Measurements from ENCODE around the gene HELQ. TPM values are rescaled to one million over a fixed set of nuclear protein-coding genes. Genes with fewer than 3 reads are reported as not detected.

HELQ gene
- total and polyA plus RNA-seq, 4 donors, result 5.2 to 22.0 (median 12.9) TPM

DNA sequence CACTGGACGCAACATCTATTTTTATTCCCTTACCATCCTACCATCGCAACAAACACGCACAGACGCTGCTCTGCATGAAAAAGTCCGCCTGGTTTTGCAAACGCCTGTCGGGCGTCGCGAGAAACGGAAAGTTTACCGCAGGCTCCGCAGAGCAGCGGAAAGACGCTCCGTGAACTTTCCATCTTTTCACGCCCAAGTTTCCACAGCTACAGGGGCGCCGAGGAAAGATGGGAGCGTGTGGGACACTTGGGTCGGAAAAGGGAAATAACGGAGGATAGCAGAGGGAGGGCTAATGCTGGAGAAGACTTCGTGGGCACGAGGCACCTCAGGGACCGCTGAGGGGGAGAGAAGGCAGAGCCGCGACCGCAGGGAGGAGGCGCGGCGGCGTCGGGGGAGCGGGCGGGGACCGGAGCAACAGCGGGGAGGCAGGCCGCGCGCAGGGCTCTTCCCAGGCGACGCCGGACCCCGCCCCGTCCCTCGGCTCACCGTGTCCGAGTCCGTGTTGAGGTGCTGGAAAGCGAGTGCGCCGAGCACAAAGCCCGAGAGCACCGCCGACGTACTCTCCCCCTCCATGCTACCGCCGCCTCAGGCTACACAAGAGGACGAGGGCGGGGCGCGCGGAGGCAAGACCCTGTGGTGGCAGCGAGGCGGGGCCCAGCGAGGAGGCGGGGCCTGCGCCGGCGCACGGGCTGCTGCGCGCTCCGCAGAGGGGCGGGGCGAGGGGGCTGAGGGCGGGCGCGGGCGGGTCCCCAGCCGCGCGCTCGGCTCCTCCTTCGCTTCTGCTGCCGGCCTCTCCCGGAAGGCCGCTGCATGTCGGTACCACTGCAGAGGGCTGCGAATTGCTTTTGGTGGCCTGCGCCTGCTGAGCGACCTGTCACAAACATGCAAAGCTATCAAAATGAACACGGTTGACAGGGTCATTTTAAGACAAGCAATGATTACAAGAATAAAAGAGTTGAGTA, 29.2 kb upstream of the HELQ start, which contains the start of gene ABRAXAS1:
TSS of gene ABRAXAS1 (minus strand) at position 601 of the 962 bp plus-strand sequence. CDS start at position 573, 28 bp downstream.
- 1% methylated on average over 75 to 93 of the region's 93 CpGs for WGBS, 2 donors
- peak within 1 kb of the TSS; percentile 61 for H3K4me3 ChIP-seq
- no peaks in the 10 kb centered on the region for H3K9me3 ChIP-seq (ENCODE audit: control insufficient read depth in 4 of 4, insufficient read depth in 3 of 4, low read length in 3 of 4)
- ATAC-seq (ENCODE audit: insufficient read depth, low FRiP score) (peak; percentile 100), DNase-seq (peak; percentile 95 to 98 (median 96))
- no peaks in the 10 kb centered on the region for H3K27me3 ChIP-seq (ENCODE audit: control insufficient read depth in 3 of 3, insufficient read depth in 3 of 3, low read length in 2 of 3)
- TF ChIP-seq, protein P1, sequence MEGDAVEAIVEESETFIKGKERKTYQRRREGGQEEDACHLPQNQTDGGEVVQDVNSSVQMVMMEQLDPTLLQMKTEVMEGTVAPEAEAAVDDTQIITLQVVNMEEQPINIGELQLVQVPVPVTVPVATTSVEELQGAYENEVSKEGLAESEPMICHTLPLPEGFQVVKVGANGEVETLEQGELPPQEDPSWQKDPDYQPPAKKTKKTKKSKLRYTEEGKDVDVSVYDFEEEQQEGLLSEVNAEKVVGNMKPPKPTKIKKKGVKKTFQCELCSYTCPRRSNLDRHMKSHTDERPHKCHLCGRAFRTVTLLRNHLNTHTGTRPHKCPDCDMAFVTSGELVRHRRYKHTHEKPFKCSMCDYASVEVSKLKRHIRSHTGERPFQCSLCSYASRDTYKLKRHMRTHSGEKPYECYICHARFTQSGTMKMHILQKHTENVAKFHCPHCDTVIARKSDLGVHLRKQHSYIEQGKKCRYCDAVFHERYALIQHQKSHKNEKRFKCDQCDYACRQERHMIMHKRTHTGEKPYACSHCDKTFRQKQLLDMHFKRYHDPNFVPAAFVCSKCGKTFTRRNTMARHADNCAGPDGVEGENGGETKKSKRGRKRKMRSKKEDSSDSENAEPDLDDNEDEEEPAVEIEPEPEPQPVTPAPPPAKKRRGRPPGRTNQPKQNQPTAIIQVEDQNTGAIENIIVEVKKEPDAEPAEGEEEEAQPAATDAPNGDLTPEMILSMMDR (IDR thresholded peaks at IDR 0.05; ENCODE audit: control extremely low read depth, extremely low read depth), result no peak
- H3K36me3 ChIP-seq (ENCODE audit: control insufficient read depth in 4 of 4, insufficient read depth in 4 of 4, low read length in 4 of 4), result peaks cover 0 to under 1% (median 0%) of the 10 kb centered on the region in 4 donors
- H3K9ac ChIP-seq (ENCODE audit: insufficient read depth in 1 of 2, low read length in 2 of 2), result peak within 1 kb of the TSS; percentile 42 to 78
- peaks cover 0 to 13% (median 3%) of the 10 kb centered on the region in 5 donors for H3K4me1 ChIP-seq (ENCODE audit: control insufficient read depth in 5 of 5, insufficient read depth in 5 of 5, low read length in 5 of 5)
- H3K27ac ChIP-seq (ENCODE audit: low read depth in 1 of 2, low read length in 1 of 2), result peak within 1 kb of the TSS; percentile 87 to 88

DNA sequence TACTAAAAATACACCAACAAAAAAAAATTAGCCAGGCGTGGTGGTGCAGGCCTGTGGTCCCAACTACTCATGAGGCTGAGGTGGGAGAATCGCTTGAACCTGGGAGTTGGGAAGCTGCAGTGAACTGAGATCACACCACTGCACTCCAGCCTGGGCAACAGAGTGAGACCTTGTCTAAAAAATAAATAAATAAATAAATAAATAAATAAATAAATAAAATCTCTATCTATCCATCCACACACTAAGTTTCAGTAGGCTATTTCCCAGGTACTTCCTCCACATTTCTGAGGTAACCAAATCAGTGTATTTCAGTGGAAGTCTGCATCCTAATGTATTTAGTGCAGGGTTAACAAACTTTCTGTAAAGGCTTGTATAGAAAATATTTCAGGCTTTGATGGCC, 18.3 kb upstream of the HELQ start:
- H3K9me3 ChIP-seq (ENCODE audit: control insufficient read depth in 4 of 4, insufficient read depth in 3 of 4, low read length in 3 of 4), result no peaks in the 10 kb centered on the region
- H3K9ac ChIP-seq (ENCODE audit: insufficient read depth in 1 of 2, low read length in 2 of 2), result no peak overlapping the region
- no peak overlapping the region for H3K4me3 ChIP-seq
- ATAC-seq (ENCODE audit: insufficient read depth, low FRiP score), result no peak
- H3K36me3 ChIP-seq (ENCODE audit: control insufficient read depth in 4 of 4, insufficient read depth in 4 of 4, low read length in 4 of 4), result peaks cover 0 to 21% (median 11%) of the 10 kb centered on the region in 4 donors
- no peak overlapping the region for H3K27ac ChIP-seq (ENCODE audit: low read depth in 1 of 2, low read length in 1 of 2)
- no peaks in the 10 kb centered on the region for H3K27me3 ChIP-seq (ENCODE audit: control insufficient read depth in 3 of 3, insufficient read depth in 3 of 3, low read length in 2 of 3)
- no peak for DNase-seq
- H3K4me1 ChIP-seq (ENCODE audit: control insufficient read depth in 5 of 5, insufficient read depth in 5 of 5, low read length in 5 of 5), result peaks cover 0 to 1% (median 0%) of the 10 kb centered on the region in 5 donors
- WGBS, 2 donors, result 94 to 96% methylated on average over 2 of the region's 2 CpGs
- TF ChIP-seq, protein P1 (IDR thresholded peaks at IDR 0.05; ENCODE audit: control extremely low read depth, extremely low read depth), result no peak

DNA sequence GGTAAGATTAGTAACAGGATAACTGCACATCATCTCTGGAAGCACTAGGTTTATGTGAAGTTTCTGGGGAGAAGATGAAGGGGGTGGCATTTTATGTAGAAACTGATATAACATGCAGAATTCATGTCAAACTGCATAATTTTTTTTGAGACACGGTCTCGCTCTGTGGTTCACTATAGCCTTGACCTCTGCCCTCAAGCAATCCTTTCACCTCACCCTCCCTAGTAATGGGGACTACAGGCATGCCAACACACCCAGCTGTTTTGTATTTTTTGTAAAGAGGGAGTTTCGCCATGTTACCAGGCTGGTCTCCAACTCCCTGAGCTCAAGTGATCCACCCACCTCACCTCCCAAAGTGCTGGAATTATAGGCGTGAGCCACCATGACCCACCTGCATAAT, 17.8 kb upstream of the HELQ start:
- DNase-seq, result no peak
- H3K4me3 ChIP-seq, result no peak overlapping the region

More for the DNA sequence above, 17.8 kb upstream of the HELQ start:
- 81 to 92% methylated on average over 4 of the region's 4 CpGs for WGBS, 2 donors
- Histone ChIP-seq H3K9me3 (ENCODE audit: control insufficient read depth in 4 of 4, insufficient read depth in 3 of 4, low read length in 3 of 4) (no peaks in the 10 kb centered on the region), H3K27ac (ENCODE audit: low read depth in 1 of 2, low read length in 1 of 2) (no peak overlapping the region), H3K27me3 (ENCODE audit: control insufficient read depth in 3 of 3, insufficient read depth in 3 of 3, low read length in 2 of 3) (no peaks in the 10 kb centered on the region), H3K9ac (ENCODE audit: insufficient read depth in 1 of 2, low read length in 2 of 2) (no peak overlapping the region), H3K36me3 (ENCODE audit: control insufficient read depth in 4 of 4, insufficient read depth in 4 of 4, low read length in 4 of 4) (peaks cover 0 to 24% (median 13%) of the 10 kb centered on the region in 4 donors), H3K4me1 (ENCODE audit: control insufficient read depth in 5 of 5, insufficient read depth in 5 of 5, low read length in 5 of 5) (peaks cover 0 to 1% (median 0%) of the 10 kb centered on the region in 5 donors)
- TF ChIP-seq, protein P1 (IDR thresholded peaks at IDR 0.05; ENCODE audit: control extremely low read depth, extremely low read depth), result no peak
- ATAC-seq (ENCODE audit: insufficient read depth, low FRiP score), result no peak

All from lung (tissue), 12 donors.